MCF 10A (cell line): ENCODE measurements around the gene TMEM119. TPM values are rescaled to one million over a fixed set of nuclear protein-coding genes. Genes with fewer than 3 reads are reported as not detected.
A peak's percentile ranks its signal among the peaks of the same experiment; 100 is the strongest.

Source experiments
- BruUV-seq: library from RNA; stranded (reverse); fragments of 400-500 nt; replicated peaks from 2 replicates; lab custom pipeline; 2021; lab: Mats Ljungman, UMichigan
- CTCF ChIA-PET: fragments of 300-600 bp; sonication (Branson Sonifier 250); formaldehyde crosslinking; extraction: SDS; loops from one replicate; lab custom pipeline; 2021; ENCODE audit warnings: antibody characterized with exemption, inconsistent platforms; lab: Yijun Ruan, JAX
- POLR2A ChIA-PET: fragments of 300-600, 350-650 bp; sonication (Branson Sonifier 250); formaldehyde crosslinking; extraction: SDS; loops from one replicate; lab custom pipeline; 2020; ENCODE audit warnings: antibody characterized with exemption, inconsistent platforms; lab: Yijun Ruan, JAX
- DNase-seq: peaks from one replicate; pipeline ENCODE4 v3.0.0-alpha.2; 2018; ENCODE audit not compliant: unreplicated experiment
- H3K27ac Mint-ChIP-seq: one replicate; pipeline ENCODE4 v1.8.0; 2022; ENCODE audit warnings: mild to moderate bottlenecking, low read depth, mixed read lengths; ENCODE audit not compliant: unreplicated experiment
- H3K27me3 Mint-ChIP-seq: one replicate; pipeline ENCODE4 v1.8.0; 2022; ENCODE audit warnings: mixed read lengths; ENCODE audit not compliant: insufficient read depth, unreplicated experiment
- H3K36me3 Mint-ChIP-seq: one replicate; pipeline ENCODE4 v1.8.0; 2022; ENCODE audit warnings: mild to moderate bottlenecking, moderate library complexity, mixed read lengths; ENCODE audit not compliant: insufficient read depth, unreplicated experiment
- H3K4me1 Mint-ChIP-seq: one replicate; pipeline ENCODE4 v1.8.0; 2022; ENCODE audit warnings: mixed read lengths; ENCODE audit not compliant: insufficient read depth, unreplicated experiment
- H3K4me3 Mint-ChIP-seq: one replicate; pipeline ENCODE4 v1.8.0; 2022; ENCODE audit warnings: mild to moderate bottlenecking, moderate library complexity, mixed read lengths; ENCODE audit not compliant: unreplicated experiment
- H3K9me3 Mint-ChIP-seq: one replicate; pipeline ENCODE4 v1.8.0; 2022; ENCODE audit warnings: mixed read lengths; ENCODE audit not compliant: unreplicated experiment
- intact Hi-C: fragments of 100-400 bp; cut with micrococcal nuclease; formaldehyde crosslinking; loops from 2 replicates; pipeline ENCODE4 v1.14.1; 2022
- total RNA-seq: library from RNA; stranded (reverse); gene quantifications from 2 replicates; pipeline ENCODE4 v1.2.3, GENCODE V29; 2022
- TF ChIP-seq, protein P1 (sequence below): fragments of 200-600 bp; IDR thresholded peaks from one replicate; pipeline ENCODE4 v1.8.0; 2022; ENCODE audit warnings: antibody characterized with exemption, mild to moderate bottlenecking; ENCODE audit not compliant: unreplicated experiment

TMEM119 gene
- total RNA-seq, 1 experiment from 2014 or later: not detected

DNA sequence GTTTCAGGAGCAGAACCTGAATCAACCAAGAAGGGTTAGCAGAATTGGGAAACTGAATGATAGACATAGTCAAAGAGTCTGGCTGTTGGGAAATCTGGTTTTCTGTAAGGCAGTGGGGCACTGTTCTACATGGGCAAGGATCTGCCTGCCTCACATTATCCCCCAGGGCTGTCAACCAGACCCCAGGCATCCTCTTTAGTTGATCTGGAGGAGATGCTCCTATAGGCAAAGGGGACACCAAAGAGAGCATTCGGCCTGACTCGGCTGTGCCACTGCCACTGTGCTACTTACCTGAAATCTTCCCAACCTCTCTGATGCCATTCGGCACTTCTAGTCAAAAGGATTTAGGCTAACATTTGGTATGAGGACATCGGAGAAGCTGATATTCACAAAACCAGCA, 31.4 kb downstream of the TMEM119 start:
- H3K9me3 Mint-ChIP-seq: no peaks in the 10 kb centered on the region

DNA sequence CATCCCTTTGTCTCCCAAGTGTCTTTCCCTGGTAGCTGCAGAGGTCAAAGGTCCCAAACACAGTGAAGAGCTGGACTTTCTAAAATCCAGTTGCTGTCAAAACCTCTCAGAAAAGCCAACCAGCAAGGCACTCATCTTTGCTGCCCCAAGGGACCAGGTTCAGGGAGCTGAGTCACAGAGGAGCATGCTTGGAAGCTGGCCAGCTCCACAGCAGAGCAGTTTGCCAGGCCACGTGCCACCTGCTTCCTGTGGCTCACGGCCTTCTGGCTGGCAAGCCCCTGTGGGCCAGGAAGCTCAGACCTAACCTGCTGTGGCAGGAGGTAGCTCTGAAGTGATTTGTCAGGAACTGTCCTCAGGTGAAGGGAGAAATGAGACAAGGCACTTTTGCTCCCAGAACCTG, 31.9 kb downstream of the TMEM119 start:
- H3K4me1 Mint-ChIP-seq: peaks cover 13% of the 10 kb centered on the region
- no peaks in the 10 kb centered on the region for H3K27me3 Mint-ChIP-seq
- H3K9me3 Mint-ChIP-seq: no peaks in the 10 kb centered on the region
- TF ChIP-seq, protein P1, sequence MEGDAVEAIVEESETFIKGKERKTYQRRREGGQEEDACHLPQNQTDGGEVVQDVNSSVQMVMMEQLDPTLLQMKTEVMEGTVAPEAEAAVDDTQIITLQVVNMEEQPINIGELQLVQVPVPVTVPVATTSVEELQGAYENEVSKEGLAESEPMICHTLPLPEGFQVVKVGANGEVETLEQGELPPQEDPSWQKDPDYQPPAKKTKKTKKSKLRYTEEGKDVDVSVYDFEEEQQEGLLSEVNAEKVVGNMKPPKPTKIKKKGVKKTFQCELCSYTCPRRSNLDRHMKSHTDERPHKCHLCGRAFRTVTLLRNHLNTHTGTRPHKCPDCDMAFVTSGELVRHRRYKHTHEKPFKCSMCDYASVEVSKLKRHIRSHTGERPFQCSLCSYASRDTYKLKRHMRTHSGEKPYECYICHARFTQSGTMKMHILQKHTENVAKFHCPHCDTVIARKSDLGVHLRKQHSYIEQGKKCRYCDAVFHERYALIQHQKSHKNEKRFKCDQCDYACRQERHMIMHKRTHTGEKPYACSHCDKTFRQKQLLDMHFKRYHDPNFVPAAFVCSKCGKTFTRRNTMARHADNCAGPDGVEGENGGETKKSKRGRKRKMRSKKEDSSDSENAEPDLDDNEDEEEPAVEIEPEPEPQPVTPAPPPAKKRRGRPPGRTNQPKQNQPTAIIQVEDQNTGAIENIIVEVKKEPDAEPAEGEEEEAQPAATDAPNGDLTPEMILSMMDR: no peak
- no peak overlapping the region for H3K27ac Mint-ChIP-seq
- no TSS peak for BruUV-seq
- peaks cover 66% of the 10 kb centered on the region for H3K36me3 Mint-ChIP-seq
- H3K4me3 Mint-ChIP-seq: peak overlapping the region; percentile 44
- ChIA-PET POLR2A (interaction anchor here (0.7 to 8.3 kb wide), 5 partner anchors 16 to 528 kb away, joined by 3 to 105 read pairs (median 4); partner anchors contain the start of gene ALKBH2), CTCF (interaction anchor here (0.5 to 14.4 kb wide), 7 partner anchors 29 to 385 kb away, joined by 3 to 274 read pairs (median 3); no protein-coding TSS in a partner anchor)
- DNase-seq: peak; percentile 95
- intact Hi-C loops: no loop called here

More for the DNA sequence above, 31.4 kb downstream of the TMEM119 start:
- H3K4me1 Mint-ChIP-seq: peaks cover 13% of the 10 kb centered on the region
- H3K27ac Mint-ChIP-seq: no peak overlapping the region
- H3K4me3 Mint-ChIP-seq: peak overlapping the region; percentile 44
- DNase-seq: no peak
- intact Hi-C loops: no loop called here
- H3K27me3 Mint-ChIP-seq: no peaks in the 10 kb centered on the region
- TF ChIP-seq, protein P1: no peak
- CTCF ChIA-PET: interaction anchor here (0.5 to 14.4 kb wide), 7 partner anchors 10 to 384 kb away, joined by 3 to 274 read pairs (median 3); no protein-coding TSS in a partner anchor
- peaks cover 66% of the 10 kb centered on the region for H3K36me3 Mint-ChIP-seq
- POLR2A ChIA-PET: interaction anchor here (0.6 to 8.3 kb wide), 5 partner anchors 44 to 527 kb away, joined by 3 to 105 read pairs (median 4); partner anchors contain the start of gene ALKBH2
- no TSS peak for BruUV-seq

DNA sequence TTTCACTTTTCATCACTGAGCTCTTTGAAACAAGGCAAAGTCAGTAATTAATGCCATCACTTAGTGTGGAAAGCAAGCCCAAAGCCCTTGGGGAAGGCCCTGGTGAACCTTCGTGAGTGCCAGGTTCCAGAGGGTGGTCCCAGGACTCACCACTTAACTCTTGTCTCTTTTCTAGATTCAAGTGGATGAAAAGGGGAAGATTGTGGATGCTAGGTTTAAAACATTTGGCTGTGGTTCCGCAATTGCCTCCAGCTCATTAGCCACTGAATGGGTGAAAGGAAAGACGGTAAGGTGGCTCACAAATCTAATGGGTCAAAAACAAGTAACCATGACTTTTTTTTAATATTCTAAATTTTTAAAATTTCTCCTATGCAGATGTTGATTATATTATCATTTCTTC, 32.7 kb downstream of the TMEM119 start:
- H3K27me3 Mint-ChIP-seq: no peaks in the 10 kb centered on the region
- no TSS peak for BruUV-seq
- no peak overlapping the region for H3K4me3 Mint-ChIP-seq
- POLR2A ChIA-PET: interaction anchor here (1.0 to 8.3 kb wide), 4 partner anchors 8 to 137 kb away, joined by 3 to 105 read pairs (median 3); no protein-coding TSS in a partner anchor
- H3K36me3 Mint-ChIP-seq: peaks cover 62% of the 10 kb centered on the region
- peaks cover 14% of the 10 kb centered on the region for H3K4me1 Mint-ChIP-seq
- intact Hi-C loops: no loop called here
- H3K9me3 Mint-ChIP-seq: no peaks in the 10 kb centered on the region
- CTCF ChIA-PET: interaction anchor here (0.6 to 14.4 kb wide), 14 partner anchors 13 to 529 kb away, joined by 3 to 274 read pairs (median 4); no protein-coding TSS in a partner anchor
- DNase-seq: no peak
- TF ChIP-seq, protein P1: no peak
- H3K27ac Mint-ChIP-seq: no peak overlapping the region

DNA sequence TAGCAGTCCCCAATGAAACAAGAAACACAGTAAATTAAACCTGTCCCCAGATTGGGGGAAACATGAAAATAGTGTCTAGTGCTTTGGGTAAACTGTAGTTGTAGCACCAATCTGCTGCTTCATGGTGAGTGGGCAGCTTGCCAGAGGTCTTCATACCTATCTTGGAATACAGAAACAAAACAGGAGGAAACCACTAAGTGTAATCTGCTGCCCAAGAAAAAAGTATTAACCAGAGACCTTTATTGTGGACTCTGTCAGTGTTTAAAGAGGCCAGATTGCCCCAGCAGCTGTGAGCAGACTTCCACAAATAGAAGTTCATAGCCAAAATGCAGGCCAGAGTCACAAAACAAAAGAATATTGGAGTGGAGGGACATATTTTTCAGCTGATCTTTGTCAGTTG, 33.2 kb downstream of the TMEM119 start:
- no peaks in the 10 kb centered on the region for H3K9me3 Mint-ChIP-seq
- no peak for DNase-seq
- H3K4me3 Mint-ChIP-seq: peak overlapping the region; percentile 96
- H3K4me1 Mint-ChIP-seq: peaks cover 18% of the 10 kb centered on the region
- no peaks in the 10 kb centered on the region for H3K27me3 Mint-ChIP-seq
- BruUV-seq: no TSS peak
- H3K36me3 Mint-ChIP-seq: peaks cover 60% of the 10 kb centered on the region
- CTCF ChIA-PET: interaction anchor here (0.6 to 14.4 kb wide), 19 partner anchors 13 to 530 kb away, joined by 3 to 274 read pairs (median 4); partner anchors contain the start of gene FICD
- TF ChIP-seq, protein P1: no peak
- no peak overlapping the region for H3K27ac Mint-ChIP-seq
- POLR2A ChIA-PET: interaction anchor here (0.8 to 8.3 kb wide), 6 partner anchors 9 to 530 kb away, joined by 3 to 105 read pairs (median 3); no protein-coding TSS in a partner anchor
- intact Hi-C loops: loop anchor here (5.0 kb wide), 1 partner anchor 168 kb away; the partner anchor contains the start of gene CORO1C
